Stimulated activated CD4-positive, alpha-beta T cell treated with anti-CD3 and anti-CD28 coated beads, Interleukin-1b, Interleukin-23, amount 100 ng/mL, for 1 hour (primary cell): ENCODE data around the gene C1QTNF8.

Experiments
- DNase-seq, 2 donors: peaks; one replicate each; pipeline ENCODE4 v3.0.0-alpha.2; 2020; ENCODE audit warnings: low read depth in 2 of 2

The C1QTNF8 gene

DNA sequence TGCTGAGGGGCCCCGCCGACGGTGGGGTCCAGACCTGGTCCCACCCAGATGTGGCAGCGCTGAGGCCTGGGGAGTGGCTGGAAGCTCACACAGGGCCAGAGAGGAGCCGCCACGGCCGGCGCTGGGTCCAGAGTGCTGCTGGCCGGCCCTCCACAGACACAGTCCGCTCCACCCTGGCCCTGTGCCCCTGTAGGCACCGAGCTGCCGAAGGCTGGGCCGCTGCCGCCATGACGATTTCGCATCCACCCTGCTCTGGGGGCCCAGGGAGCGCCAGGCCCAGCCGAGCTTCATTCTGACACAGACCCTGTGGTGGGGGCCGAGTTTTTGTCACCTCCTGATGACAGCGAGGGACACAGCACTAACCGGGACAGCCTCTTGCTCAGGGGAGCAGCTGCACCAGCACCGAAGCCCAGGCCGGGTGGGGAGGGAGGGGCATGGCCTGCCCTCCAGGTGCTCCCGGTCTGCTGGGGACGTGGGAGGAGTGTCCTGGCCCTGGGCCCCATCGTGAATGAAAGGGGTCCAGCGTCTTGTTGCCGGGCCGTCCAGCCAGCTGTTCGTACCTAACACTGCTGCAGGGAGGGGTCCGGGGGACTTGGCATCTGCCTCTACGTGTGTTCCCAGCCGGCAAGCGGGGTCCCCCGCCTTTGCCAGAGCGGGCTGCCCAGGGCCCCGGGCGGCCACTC lies 50.6 kb downstream of the C1QTNF8 start:
- DNase-seq, result no peak

DNA sequence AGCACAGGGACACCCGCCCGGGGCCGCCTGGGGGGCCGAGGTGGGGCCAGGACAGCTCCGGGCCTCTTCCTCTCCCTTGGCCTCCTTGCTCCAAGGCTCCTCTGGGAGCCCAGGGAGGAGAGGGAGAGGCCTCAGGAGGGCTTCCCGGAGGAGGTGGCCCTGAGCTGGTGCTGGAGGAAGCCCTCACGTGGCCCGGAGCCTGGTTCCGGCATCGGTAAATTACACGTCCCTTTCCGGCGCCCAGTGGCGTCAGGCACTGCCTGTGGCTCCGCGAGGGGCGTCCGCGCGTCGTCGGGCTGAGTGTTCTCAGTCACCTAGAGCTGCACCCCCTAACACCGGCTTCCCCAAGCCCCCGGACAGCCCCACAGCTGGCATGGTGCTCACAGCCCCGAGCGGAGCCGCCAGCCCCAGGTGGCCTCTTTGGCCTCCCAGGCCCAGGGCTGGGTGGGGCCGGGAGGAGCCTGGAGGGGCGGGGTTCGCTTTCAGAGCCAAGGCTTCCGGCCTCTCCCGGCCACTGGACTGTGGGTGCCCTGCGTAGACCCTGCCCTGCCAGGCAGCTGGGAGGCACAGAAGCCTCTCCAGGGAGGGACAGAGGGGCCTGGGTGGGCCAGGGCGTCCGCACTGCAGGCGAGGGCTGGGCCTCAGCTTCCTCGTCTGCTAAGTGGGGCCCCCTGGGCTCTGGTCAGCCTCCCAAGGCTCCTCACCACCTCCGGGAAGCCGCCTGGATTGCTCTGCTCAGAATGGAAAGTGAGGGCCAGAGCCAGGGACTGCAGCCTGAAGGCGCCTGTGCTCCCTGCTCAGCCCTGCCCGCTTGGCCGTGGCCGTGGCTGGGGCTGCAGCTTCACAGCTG lies 51.4 kb downstream of the C1QTNF8 start:
- DNase-seq, result no peak

DNA sequence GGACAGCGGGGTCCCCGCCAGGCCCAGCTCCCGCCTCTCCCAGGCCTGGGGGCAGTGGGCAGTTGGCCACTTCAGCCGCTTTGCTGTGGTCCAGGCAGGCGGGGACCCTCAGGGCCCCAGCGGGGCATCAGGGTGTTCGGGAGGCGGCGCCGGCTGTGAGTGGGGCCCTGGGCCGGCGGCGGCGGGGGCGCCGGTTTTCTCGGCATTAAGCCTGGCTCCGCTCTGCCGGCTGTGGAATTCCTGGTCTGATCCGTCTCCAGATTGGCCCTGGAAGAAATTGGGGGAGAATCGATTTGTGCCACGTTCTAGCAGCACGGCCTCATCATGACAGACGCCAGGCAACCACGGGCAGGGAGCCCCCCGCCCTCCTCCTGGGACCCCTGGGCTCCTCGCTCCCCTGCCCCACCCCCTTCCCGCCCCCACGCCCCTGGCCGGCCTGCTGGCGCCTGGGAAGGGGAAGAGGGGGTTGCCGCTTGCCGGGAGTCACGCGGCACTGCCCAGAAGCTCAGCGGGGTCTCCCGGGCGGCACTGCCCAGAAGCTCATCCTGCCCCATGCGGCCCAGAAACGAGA lies 52.1 kb downstream of the C1QTNF8 start:
- no peak for DNase-seq

DNA sequence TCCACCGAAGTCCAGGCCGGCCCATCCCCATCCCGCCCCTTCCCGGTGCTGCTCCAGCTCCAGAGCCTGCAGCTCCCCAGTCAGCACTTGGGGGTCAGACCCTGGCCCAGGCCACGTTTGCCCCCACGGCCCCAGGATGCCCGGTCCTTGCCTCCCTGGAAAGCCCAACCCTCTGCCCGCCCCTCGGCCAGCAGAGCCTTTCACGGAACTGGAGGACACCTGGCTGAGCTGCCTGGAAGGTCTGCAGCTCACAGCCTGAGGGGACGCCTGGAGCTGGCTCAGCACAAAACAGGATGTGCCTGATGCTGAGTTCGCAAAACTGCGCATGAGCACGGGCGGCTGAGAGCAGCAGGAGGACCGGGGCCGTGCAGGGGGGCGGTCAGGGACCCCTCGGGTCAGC lies 53.2 kb downstream of the C1QTNF8 start:
- DNase-seq, result no peak

DNA sequence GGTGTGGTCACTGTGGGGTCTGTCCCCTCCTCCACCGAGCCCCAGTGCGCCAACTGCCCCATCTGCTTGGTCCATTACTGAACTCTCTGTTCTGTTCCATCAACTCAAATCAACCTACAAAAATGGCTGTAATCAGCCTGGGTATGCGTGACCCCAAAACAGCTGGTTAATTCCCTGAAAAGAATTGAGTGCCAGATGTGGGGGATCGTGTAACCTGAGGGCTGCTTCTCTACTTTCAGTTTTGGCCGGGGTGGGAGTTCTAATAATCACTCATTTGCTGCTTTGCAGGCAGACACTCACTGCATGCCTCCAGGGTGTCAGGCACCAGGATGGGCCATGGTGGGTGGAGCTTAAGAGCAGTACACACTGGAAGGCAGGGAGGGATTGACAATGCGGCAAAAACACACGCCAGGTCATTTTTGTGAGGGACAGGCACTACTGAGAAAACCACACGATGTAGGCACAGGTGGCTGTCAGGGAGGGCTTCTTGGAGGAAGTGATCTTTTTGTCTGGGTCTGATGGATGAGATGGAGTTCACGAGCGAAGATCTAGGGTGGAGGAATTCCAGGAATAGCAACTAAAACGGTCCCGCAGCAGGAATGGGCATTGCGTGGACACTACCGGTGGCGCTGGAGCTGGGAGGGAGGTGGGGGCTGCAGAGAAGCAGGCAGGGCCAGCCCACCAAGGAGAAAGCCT lies 53.8 kb downstream of the C1QTNF8 start:
- DNase-seq, result no peak

DNA sequence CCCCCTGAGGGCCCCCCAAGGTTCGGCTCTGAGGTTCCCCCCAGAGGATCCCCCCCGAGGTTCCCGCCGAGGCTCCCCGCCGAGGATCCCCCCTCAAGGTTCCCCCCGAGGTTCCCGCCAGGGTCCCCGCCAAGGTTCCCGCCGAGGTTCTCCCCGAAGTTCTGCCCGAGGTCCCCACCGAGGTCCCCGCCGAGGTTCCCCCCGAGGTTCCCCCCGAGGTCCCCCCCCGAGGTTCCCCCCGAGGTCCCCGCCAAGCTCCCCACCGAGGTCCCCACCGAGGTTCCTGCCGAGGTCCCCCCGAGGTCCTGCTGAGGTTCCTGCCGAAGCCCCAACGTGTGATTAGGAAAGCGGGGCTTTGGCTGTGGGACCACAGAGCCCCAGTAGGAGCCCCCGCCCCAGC lies 55.7 kb downstream of the C1QTNF8 start:
- DNase-seq, result no peak

DNA sequence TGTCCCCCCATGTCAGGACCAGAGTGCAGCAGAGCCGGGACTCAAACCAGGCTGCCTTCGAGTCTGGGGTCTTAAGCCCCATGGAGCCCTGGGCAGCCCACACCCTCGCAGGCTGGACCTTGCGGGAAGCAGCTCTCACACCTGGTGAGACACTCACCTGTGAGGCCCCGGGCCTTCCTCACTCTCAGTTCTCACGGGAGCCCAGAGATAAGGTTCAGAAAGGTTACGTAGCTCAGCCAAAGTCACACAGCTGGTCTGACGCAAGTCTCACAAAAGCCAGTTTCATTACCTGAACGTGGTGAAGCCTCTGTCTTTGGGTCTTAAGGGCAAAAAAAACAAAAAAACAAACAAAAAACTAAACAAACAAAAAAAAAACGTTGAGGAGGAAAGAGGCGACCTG lies 56.3 kb downstream of the C1QTNF8 start:
- DNase-seq, result no peak

DNA sequence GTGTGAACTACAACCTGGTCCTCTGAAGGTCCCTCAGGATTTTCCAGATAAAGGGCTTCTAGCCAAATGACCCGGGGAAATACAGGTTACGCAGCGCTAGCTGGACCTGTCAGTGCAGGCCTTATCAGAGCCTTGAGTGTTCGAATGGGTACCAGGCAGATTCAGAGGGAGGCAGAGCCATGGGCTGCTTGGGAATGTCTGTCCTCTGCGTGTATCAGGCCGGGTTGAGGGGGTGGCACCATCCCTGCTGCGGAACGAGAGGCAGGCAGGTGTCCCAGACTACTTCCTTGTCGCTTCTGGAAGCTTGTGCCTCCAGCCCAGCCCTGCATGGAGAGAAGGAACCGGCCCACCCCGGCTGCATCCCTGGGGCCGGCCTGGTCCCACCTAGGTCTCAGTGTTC lies 57.1 kb downstream of the C1QTNF8 start:
- DNase-seq, result no peak
